Hepatocyte (in vitro differentiated cells): ENCODE measurements around the gene CECR2. TPM values are rescaled to one million over a fixed set of nuclear protein-coding genes. Genes with fewer than 3 reads are reported as not detected.

Experiments
- DNase-seq: peaks from one replicate; pipeline ENCODE4 v3.0.0-alpha.2; 2016; ENCODE audit warnings: low spot score
- H2AFZ ChIP-seq: fragments of 200-600 bp; sonication (generic); 2 replicates; pipeline ENCODE4 v1.6.0; 2016; ENCODE audit warnings: antibody characterized with exemption, mild to moderate bottlenecking
- H3K27ac ChIP-seq: fragments of 200-600 bp; sonication (generic); 2 replicates; pipeline ENCODE4 v1.5.1; 2016; ENCODE audit warnings: mild to moderate bottlenecking
- H3K27me3 ChIP-seq: fragments of 200-600 bp; sonication (generic); 2 replicates; pipeline ENCODE4 v1.6.1; 2016
- H3K36me3 ChIP-seq: fragments of 200-600 bp; sonication (generic); replicated peaks from 2 replicates; pipeline ENCODE4 v1.5.1; 2016; ENCODE audit warnings: low read depth; ENCODE audit not compliant: insufficient read depth
- H3K4me1 ChIP-seq: fragments of 200-600 bp; sonication (generic); 2 replicates; pipeline ENCODE4 v1.5.1; 2016; ENCODE audit warnings: mild to moderate bottlenecking, moderate library complexity; ENCODE audit not compliant: insufficient read depth
- H3K4me2 ChIP-seq: fragments of 200-600 bp; sonication (generic); 2 replicates; pipeline ENCODE4 v1.6.0; 2016
- H3K4me3 ChIP-seq: fragments of 200-600 bp; sonication (generic); 2 replicates; pipeline ENCODE4 v1.5.1; 2016; ENCODE audit warnings: mild to moderate bottlenecking
- H3K79me2 ChIP-seq: fragments of 200-600 bp; sonication (generic); 2 replicates; pipeline ENCODE4 v1.6.0; 2017; ENCODE audit warnings: mild to moderate bottlenecking
- H3K9me2 ChIP-seq: fragments of 200-600 bp; sonication (generic); replicated peaks from 2 replicates; pipeline ENCODE4 v1.6.0; 2017; ENCODE audit warnings: mild to moderate bottlenecking; ENCODE audit not compliant: insufficient read depth
- H3K9me3 ChIP-seq: fragments of 200-600 bp; sonication (generic); 2 replicates; pipeline ENCODE4 v1.5.1; 2016; ENCODE audit warnings: low read depth, mild to moderate bottlenecking
- H4K20me1 ChIP-seq: fragments of 200-600 bp; sonication (generic); 2 replicates; pipeline ENCODE4 v1.6.0; 2016; ENCODE audit warnings: mild to moderate bottlenecking; ENCODE audit not compliant: insufficient read depth, poor library complexity, severe bottlenecking
- CTCF ChIP-seq: fragments of 200-600 bp; sonication (generic); IDR thresholded peaks from 2 replicates; pipeline ENCODE4 v1.5.1; 2016; ENCODE audit warnings: antibody characterized with exemption, mild to moderate bottlenecking; ENCODE audit not compliant: poor library complexity
- EZH2 ChIP-seq: fragments of 200-600 bp; sonication (generic); IDR thresholded peaks from 2 replicates; pipeline ENCODE4 v1.6.1; 2016; ENCODE audit warnings: antibody characterized with exemption, mild to moderate bottlenecking, borderline replicate concordance
- EZH2phosphoT487 ChIP-seq: fragments of 200-600 bp; sonication (generic); IDR thresholded peaks from one replicate; pipeline ENCODE4 v1.6.1; 2018; ENCODE audit warnings: antibody characterized with exemption, mild to moderate bottlenecking, low read depth, moderate library complexity; ENCODE audit not compliant: unreplicated experiment, severe bottlenecking
- whole genome bisulfite sequencing: methylation state at CpG from one replicate; pipeline ENCODE4 v1.1.6; 2016; ENCODE audit warnings: low lambda C conversion rate; ENCODE audit errors: missing lambda C conversion rate; 5-methylcytosine and 5-hydroxymethylcytosine counted together
- polyA plus RNA-seq: library from polyadenylated mRNA; unstranded; fragments of >200 nt; fragmentation: Nextera tagmentation; extraction: Ambion mirVana; gene quantifications from 2 replicates; pipeline ENCODE4 v1.2.1, GENCODE V29; 2016
- total RNA-seq: library from RNA; depleted of rRNA; stranded (reverse); fragments of >200 nt; gene quantifications from 2 replicates; pipeline ENCODE4 v1.2.3, GENCODE V29; 2014

Gene CECR2
- total and polyA plus RNA-seq, 2 experiments from 2014 or later = 2.2 to 3.6 TPM

GRCh38 chr22:17483688-17484372, 114.6 kb downstream of the CECR2 start:
- Histone ChIP-seq H3K27ac (peak overlapping the region; percentile 52), H3K79me2 (no peaks in the 10 kb centered on the region), H3K4me3 (no peak overlapping the region), H2AFZ (no peak overlapping the region), H3K27me3 (no peaks in the 10 kb centered on the region), H3K9me3 (no peaks in the 10 kb centered on the region), H4K20me1 (no peaks in the 10 kb centered on the region), H3K4me1 (peaks cover 5% of the 10 kb centered on the region), H3K36me3 (no peaks in the 10 kb centered on the region), H3K9me2 (no peaks in the 10 kb centered on the region), H3K4me2 (no peak overlapping the region)
- 90% methylated on average over 2 of the region's 2 CpGs for WGBS
- no peak for TF ChIP-seq EZH2phosphoT487
- TF ChIP-seq EZH2 = no peak
- no peak for TF ChIP-seq CTCF
- peak; percentile 40 for DNase-seq

DNA sequence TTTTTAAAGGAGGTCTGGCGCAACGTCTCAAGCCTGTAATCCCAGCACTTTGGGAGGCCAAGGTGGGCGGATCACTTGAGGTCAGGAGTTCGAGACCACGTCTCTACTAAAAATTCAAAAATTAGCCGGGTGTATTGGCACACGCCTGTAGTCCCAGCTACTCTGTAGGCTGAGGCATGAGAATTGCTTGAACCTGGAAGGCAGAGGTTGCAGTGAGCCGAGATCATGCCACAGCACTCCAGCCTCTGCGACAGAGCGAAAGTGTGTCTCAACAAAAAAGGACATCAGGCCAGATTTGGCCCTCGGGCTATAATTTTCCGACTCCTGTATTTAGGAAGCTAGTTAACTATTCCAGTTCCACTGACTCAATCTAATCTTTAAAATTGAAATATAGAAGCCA, 115.3 kb downstream of the CECR2 start:
- H3K4me2 ChIP-seq = no peak overlapping the region
- H3K4me1 ChIP-seq = peaks cover 5% of the 10 kb centered on the region
- H3K36me3 ChIP-seq = no peaks in the 10 kb centered on the region
- H3K79me2 ChIP-seq = no peaks in the 10 kb centered on the region
- no peaks in the 10 kb centered on the region for H3K9me2 ChIP-seq
- H3K9me3 ChIP-seq = no peaks in the 10 kb centered on the region
- H3K4me3 ChIP-seq = no peak overlapping the region
- WGBS = 81% methylated on average over 12 of the region's 12 CpGs
- H3K27ac ChIP-seq = peak overlapping the region; percentile 52
- DNase-seq = no peak
- TF ChIP-seq EZH2 (no peak), CTCF (no peak), EZH2phosphoT487 (no peak)
- H4K20me1 ChIP-seq = no peaks in the 10 kb centered on the region
- no peak overlapping the region for H2AFZ ChIP-seq
- no peaks in the 10 kb centered on the region for H3K27me3 ChIP-seq

- WGBS = 88% methylated on average over 10 of the region's 10 CpGs
- H3K27ac ChIP-seq = no peak overlapping the region
- TF ChIP-seq EZH2 = no peak
- no peak for TF ChIP-seq EZH2phosphoT487
- no peak for TF ChIP-seq CTCF
Measured at GRCh38 chr22:17486313-17486712, 117.1 kb downstream of the CECR2 start.

More at GRCh38 chr22:17486313-17486712, 117.1 kb downstream of the CECR2 start:
- H3K9me3 ChIP-seq = no peaks in the 10 kb centered on the region
- no peaks in the 10 kb centered on the region for H3K36me3 ChIP-seq
- H3K4me1 ChIP-seq = peaks cover 5% of the 10 kb centered on the region
- H2AFZ ChIP-seq = no peak overlapping the region
- DNase-seq = no peak
- no peaks in the 10 kb centered on the region for H3K27me3 ChIP-seq
- no peaks in the 10 kb centered on the region for H4K20me1 ChIP-seq
- H3K9me2 ChIP-seq = no peaks in the 10 kb centered on the region
- H3K4me2 ChIP-seq = no peak overlapping the region
- H3K79me2 ChIP-seq = no peaks in the 10 kb centered on the region
- H3K4me3 ChIP-seq = no peak overlapping the region
